ENCODE results near the gene TENM4.

The TENM4 gene

DNA sequence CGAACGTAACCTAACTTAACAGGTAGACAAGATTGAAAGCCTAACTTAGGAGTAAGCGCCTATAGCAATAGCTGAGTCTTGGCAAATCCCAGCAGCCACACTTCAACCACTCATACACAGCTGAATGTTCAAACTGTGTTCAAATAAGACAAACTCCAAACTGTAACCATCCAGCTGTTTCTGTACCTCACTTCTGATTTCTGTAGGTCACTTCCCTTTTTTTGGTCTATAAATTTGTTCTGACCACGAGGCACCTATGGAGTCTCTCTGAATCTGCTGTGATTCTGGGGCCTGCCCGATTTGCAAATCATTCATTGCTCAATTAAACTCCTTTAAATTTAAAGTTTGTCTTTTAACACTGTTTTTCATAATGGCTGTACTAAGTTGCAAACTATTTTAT, 8.2 kb upstream of the TENM4 start:
- DNase-seq (ENCODE audit: low read depth in 2 of 3, low spot score in 2 of 3), result no peak

DNA sequence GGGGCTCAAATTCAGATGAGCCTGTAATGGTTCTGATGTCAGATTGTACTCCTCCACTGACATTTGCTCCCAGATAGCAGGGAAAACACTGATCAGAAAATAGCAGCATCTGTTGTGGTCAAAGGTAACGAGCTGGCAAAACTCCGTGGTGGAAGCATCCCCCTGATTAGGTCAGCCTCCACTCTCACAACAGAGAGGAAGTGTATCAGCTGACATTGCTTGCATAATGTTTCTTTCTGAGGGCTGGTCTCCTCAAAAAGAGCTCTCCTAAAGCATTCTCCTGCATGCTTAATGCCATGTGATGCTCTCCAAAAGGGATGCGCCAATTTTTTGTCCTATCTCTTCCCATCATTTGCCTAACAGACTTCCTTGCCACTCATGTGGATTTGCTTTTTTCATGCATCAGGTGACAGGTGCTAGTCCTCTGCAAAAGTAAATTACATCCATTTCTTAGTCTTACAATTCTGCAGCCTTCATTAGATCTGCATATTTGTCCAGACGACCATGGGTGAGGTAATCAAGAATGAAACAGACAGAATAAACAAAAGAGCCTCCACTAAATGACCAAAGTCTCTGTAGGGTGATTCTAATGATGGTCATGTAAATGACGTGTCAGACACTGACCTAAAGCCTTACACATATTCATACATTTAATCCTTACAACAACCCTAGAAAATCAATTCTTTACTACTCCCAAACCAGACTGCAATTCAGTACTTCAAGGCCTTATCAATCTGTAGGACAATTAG, 6.4 kb upstream of the TENM4 start:
- no peak for DNase-seq (ENCODE audit: low read depth in 2 of 3, low spot score in 2 of 3)

DNA sequence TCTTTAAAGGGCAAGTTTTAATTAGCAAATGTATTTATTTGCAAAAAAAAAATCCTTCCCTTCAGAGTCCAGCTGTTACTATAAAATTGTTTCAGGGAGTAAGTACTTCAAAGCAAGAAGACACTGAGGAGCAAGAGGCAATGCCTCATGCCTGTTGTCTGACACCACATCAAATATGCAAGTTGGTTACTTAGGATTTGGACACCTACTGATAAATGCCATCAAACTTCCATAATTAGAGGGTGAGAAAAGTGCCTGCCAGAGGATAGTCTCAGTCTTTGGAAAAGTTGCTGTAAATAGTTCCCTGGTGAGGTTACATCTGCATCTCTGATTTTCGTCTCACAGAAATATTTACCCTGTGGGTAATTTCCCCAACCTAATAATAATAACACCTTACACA, 4.1 kb upstream of the TENM4 start:
- DNase-seq (ENCODE audit: low read depth in 2 of 3, low spot score in 2 of 3), result no peak

DNA sequence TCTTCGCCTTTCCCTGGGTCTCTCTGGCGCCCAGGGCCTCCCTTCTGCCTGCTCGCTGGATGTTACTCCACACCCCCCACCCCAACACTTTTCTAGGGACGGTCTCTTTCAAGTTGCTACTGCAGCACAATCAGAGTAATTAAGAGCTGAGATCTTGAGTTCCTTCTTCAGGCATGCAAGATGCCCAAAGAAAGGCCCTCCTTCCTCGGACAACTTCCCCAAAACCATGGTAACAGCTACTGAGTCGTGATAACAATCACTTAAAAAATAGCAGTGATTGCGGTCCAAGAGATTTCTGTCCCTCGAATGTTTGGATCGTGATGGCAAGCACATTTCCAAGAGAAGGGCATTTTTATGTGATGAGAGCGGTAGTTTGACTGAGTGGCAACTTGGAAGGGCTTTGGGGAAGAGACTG, 638 bp upstream of the TENM4 start:
- DNase-seq (ENCODE audit: low read depth in 2 of 3, low spot score in 2 of 3), result no peak

GRCh38 chr11:79439886-79440570, 802 bp downstream of the TENM4 start:
- DNase-seq (ENCODE audit: low read depth in 2 of 3, low spot score in 2 of 3), result no peak

DNA sequence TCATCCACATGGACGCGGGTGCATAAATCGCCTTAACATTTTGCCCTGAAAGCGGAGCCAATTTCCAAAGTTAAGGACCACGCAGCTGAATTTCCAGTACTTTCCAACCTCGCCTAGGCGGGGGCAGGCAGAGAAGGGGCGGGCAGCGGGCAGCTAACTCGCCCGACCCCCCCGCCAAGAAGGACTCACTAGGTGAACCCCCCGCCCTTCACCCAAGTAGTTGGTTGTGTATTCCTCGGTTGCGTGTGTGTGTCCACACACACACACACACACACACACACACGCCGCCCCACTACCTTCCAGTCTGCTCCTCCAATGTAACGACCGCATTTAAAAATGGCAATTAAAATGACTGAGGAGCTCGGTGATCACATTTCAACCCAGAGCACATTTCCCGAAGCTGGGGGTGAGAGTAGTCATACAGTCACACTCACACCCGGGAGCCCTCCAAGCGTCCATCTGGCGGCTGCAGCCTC, 1.4 kb downstream of the TENM4 start:
- no peak for DNase-seq (ENCODE audit: low read depth in 2 of 3, low spot score in 2 of 3)

DNA sequence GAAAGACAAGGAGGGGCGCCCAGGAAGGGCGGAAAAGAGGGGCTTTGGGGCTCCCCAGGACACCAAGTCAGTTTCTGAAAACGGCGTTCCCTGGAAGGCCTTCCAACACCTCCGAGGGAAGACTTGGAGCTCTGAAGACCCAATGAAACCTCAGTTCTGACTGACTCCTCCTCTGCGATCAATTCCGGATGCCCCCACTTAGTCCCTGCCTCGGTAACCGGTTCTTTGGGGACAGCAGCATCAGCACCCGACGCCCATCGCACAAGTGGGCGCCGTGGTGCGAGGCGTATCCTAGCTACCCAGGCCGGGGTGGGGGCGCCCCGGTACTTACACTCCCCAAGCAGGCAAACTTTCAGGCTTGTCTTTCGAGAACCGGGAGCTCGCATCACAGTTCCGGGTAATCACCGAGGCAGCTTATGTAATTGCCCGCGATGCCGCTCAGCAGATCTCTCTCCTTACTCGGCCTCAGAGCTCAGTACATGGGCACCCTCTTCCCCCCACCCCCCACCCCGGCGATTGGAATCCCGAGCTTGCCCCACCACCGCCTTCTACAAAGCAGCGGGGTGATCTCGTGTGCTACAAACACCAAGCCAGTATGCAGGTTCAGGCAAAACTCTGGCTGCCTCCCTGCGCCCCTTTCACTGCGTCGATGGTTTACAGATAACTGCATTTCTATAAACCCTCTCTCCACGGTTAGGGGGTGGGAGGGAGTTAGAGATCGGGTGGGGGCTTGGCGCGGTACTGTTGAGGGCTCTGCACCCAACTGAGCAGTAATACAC, 2.0 kb downstream of the TENM4 start:
- no peak for DNase-seq (ENCODE audit: low read depth in 2 of 3, low spot score in 2 of 3)

DNA sequence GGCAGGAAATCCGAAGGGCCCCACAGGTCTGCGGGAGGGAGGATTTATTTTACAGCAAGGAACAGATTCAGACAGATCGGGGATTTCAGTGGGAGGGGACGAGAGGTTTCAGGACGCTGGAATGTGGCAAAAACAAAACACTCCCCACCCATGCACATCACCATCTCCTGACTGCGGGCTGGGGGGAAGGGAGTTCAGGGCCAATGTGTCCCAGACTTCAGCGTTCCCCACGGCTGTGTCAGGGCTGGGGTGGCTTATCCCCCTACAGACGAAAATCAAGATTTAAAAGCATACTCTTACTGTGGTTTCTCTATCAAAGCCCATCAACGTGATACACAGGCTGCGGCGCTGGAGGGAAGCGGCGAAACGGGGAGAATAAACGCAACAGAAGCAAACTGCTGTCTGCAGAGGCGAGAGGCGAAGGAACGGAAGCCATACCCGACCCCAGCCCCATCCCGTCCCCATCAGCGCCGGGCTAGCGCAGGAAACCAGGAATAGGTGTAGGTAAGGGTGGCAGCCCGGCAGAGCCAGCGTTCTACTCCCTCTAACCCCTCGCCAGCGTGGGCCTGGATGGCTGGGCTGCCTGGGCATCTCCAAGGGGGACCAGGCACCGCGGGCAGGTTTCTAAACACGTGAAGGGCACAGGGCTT, 2.7 kb downstream of the TENM4 start:
- no peak for DNase-seq (ENCODE audit: low read depth in 2 of 3, low spot score in 2 of 3)

DNA sequence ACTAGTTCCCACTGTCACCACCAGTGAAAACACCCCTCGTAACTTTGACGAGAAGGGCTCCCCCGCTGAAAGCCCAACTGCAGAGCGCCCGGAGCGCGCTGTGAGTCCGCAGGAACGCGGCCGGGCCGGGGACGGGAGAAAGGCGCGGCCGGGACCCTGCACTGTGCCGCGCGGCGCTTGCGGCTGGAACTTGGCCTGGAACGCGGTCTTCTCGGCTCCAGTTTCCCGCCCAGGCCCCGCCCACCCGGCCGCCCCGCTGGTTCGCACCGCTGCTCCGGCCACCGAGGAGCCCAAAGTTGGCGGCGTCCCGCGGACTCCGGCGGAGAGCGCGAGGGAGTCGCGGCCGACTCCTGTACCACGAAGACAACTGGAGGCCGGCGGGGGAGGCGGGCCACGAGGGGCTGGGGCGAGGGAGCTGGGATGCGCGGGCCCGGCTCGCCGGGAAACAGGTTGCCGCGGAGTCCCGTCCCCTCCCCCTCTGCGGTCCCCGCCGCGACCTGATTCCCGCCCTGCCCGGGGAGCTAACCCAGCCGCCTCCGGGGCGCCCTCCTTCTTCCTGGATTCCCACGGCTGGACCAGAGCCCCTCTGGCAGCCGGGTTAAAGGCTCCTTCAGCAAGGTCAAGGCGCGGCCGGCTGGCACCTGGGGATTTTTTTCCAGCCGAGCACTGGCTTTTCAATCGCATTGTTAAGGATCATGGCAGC, 3.4 kb downstream of the TENM4 start:
- DNase-seq (ENCODE audit: low read depth in 2 of 3, low spot score in 2 of 3), result no peak

GRCh38 chr11:79436919-79437277, 3.9 kb downstream of the TENM4 start:
- DNase-seq (ENCODE audit: low read depth in 2 of 3, low spot score in 2 of 3), result no peak

- no peak for DNase-seq (ENCODE audit: low read depth in 2 of 3, low spot score in 2 of 3)
Observed at GRCh38 chr11:79434283-79434682, 6.5 kb downstream of the TENM4 start.

DNA sequence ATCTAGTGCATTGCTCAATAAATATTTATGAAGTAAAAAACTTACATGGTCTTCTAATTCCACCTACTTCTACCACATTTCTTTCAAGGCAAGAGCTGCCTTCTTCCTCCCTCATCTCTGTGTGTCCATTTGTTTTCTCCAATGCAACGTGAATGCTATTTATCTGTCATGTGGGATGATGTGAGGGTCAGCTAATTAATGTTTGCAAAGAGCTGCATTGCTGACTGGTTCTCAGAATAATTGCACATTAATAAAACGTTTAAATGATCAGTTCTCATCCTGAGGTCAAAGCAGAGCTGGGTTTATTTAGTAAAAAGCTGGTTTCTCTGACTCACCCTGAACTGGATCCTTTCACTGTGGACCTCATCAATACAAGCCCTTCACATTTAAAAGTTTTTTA, 8.7 kb downstream of the TENM4 start:
- DNase-seq (ENCODE audit: low read depth in 2 of 3, low spot score in 2 of 3), result no peak

DNA sequence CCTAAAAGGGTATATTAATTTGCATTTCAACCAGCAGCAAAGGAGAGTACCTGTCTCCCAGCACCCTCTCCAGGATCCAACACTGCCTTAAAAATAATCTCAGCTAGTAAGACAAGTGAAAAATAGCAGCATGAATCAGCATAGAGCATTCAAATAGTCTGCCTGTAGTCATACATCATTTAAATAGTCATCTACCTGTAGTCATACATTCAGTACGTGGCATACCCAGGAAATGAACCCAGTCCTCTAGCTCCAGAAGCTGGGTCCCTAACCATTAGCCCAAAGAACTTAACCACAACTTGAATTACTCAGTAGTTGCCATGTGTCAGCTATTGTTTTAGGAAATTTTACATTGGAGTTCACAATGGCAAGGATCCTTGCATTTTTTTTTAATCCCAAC, 9.3 kb downstream of the TENM4 start:
- no peak for DNase-seq (ENCODE audit: low read depth in 2 of 3, low spot score in 2 of 3)

GRCh38 chr11:79430280-79430679, 10.6 kb downstream of the TENM4 start:
- DNase-seq (ENCODE audit: low read depth in 2 of 3, low spot score in 2 of 3), result no peak

- no peak for DNase-seq (ENCODE audit: low read depth in 2 of 3, low spot score in 2 of 3)
Observed at GRCh38 chr11:79428406-79428805, 12.4 kb downstream of the TENM4 start.

- DNase-seq (ENCODE audit: low read depth in 2 of 3, low spot score in 2 of 3), result no peak
Observed at GRCh38 chr11:79427611-79428327, 13.1 kb downstream of the TENM4 start.

GRCh38 chr11:79427126-79427525, 13.7 kb downstream of the TENM4 start:
- no peak for DNase-seq (ENCODE audit: low read depth in 2 of 3, low spot score in 2 of 3)

GRCh38 chr11:79425463-79425862, 15.4 kb downstream of the TENM4 start:
- DNase-seq (ENCODE audit: low read depth in 2 of 3, low spot score in 2 of 3), result no peak

DNA sequence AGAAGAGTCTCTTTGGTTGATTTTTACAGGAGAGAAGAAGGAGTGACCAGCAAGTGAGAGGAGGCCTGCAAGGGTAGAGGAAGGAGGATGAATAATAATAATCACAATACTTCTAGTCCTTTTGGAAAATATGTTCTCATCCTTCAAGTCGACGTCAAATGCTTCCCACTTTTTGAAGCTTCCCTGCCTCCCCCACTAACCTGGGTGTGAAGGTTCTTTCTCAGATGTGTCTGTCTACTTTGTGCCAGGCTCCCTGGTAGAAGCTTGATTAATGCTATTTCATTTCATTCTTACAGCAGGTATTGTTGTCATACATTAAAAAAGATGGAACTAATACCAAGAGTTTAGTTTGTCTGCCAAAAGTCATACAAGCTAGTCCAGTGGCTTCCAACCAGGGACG, 17.1 kb downstream of the TENM4 start:
- no peak for DNase-seq (ENCODE audit: low read depth in 2 of 3, low spot score in 2 of 3)

- no peak for DNase-seq (ENCODE audit: low read depth in 2 of 3, low spot score in 2 of 3)
Observed at GRCh38 chr11:79422866-79423265, 18.0 kb downstream of the TENM4 start.

Measured in activated CD8-positive, alpha-beta memory T cell treated with anti-CD3 and anti-CD28 coated beads for 48 hours (primary cell).